PC-3 (cell line): ENCODE data around the gene PITPNM2. TPM values are rescaled to one million over a fixed set of nuclear protein-coding genes. Genes with fewer than 3 reads are reported as not detected.

Experiments
- ATAC-seq: fragments of 200-7000 bp; cut with Tn5 transposase; 2 replicates; pipeline ENCODE4 v1.9.1; 2020; ENCODE audit warnings: mild to moderate bottlenecking, moderate library complexity
- BruUV-seq: library from RNA; stranded (reverse); fragments of 400-500 nt; replicated peaks from 2 replicates; lab custom pipeline; 2021; lab: Mats Ljungman, UMichigan
- CTCF ChIA-PET: fragments of 300-600 bp; sonication (Branson Sonifier 250); formaldehyde crosslinking; loops from one replicate; lab custom pipeline; 2022; ENCODE audit warnings: antibody characterized with exemption; lab: Charles Lee
- POLR2A ChIA-PET: fragments of 300-600 bp; sonication (Branson Sonifier 250); formaldehyde crosslinking; loops from one replicate; lab custom pipeline; 2022; ENCODE audit warnings: antibody characterized with exemption; ENCODE audit not compliant: unreplicated experiment; lab: Charles Lee
- DNase-seq: peaks from one replicate; pipeline ENCODE4 v3.0.0-alpha.2; 2015
- H2AFZ ChIP-seq: fragments of 300-600 bp; sonication (generic); 2 replicates; pipeline ENCODE4 v1.6.0; 2016; ENCODE audit warnings: antibody characterized with exemption, low read length
- H3F3A ChIP-seq: fragments of 300-600 bp; sonication (generic); one replicate; pipeline ENCODE4 v1.6.0; 2017; ENCODE audit warnings: antibody characterized with exemption, low read length, control low read depth, mild to moderate bottlenecking; ENCODE audit not compliant: unreplicated experiment
- H3K27ac ChIP-seq: fragments of 300-600 bp; sonication (generic); 2 replicates; pipeline ENCODE4 v1.5.1; 2016; ENCODE audit warnings: mild to moderate bottlenecking, low read length
- H3K27me3 ChIP-seq: fragments of 300-600 bp; sonication (generic); 2 replicates; pipeline ENCODE4 v1.6.1; 2016; ENCODE audit warnings: low read length, mixed read lengths
- H3K36me3 ChIP-seq: fragments of 300-600 bp; sonication (generic); 2 replicates; pipeline ENCODE4 v1.6.1; 2016; ENCODE audit warnings: low read depth, mixed run types, low read length, mixed read lengths
- H3K4me1 ChIP-seq: fragments of 300-600 bp; sonication (generic); 2 replicates; pipeline ENCODE4 v1.5.1; 2016; ENCODE audit warnings: low read length; ENCODE audit not compliant: insufficient read depth
- H3K4me2 ChIP-seq: fragments of 300-600 bp; sonication (generic); 2 replicates; pipeline ENCODE4 v1.6.0; 2016; ENCODE audit warnings: low read length
- H3K4me3 ChIP-seq: fragments of 300-600 bp; sonication (generic); 2 replicates; pipeline ENCODE4 v1.5.1; 2016; ENCODE audit warnings: mild to moderate bottlenecking, low read length, mixed read lengths
- H3K79me2 ChIP-seq: fragments of 300-600 bp; sonication (generic); 2 replicates; pipeline ENCODE4 v1.6.1; 2017; ENCODE audit warnings: low read length, mixed read lengths
- H3K9ac ChIP-seq: fragments of 300-600 bp; sonication (generic); 2 replicates; pipeline ENCODE4 v1.6.0; 2016; ENCODE audit warnings: mild to moderate bottlenecking, low read length
- H3K9me2 ChIP-seq: fragments of 300-600 bp; sonication (generic); replicated peaks from 2 replicates; pipeline ENCODE4 v1.6.1; 2016; ENCODE audit warnings: mixed run types, low read length, mixed read lengths
- H3K9me3 ChIP-seq: fragments of 300-600 bp; sonication (generic); 2 replicates; pipeline ENCODE4 v1.6.1; 2016; ENCODE audit warnings: low read length, mixed read lengths
- H4K20me1 ChIP-seq: fragments of 300-600 bp; sonication (generic); 2 replicates; pipeline ENCODE4 v1.6.1; 2016; ENCODE audit warnings: low read length, mixed read lengths
- CTCF ChIP-seq: fragments of 300-600 bp; sonication (generic); conservative IDR thresholded peaks from 2 replicates; pipeline ENCODE4 v1.5.1; 2017; ENCODE audit warnings: antibody characterized with exemption, low read depth, mild to moderate bottlenecking, low read length
- EZH2 ChIP-seq: fragments of 300-600 bp; sonication (generic); IDR thresholded peaks from one replicate; pipeline ENCODE4 v1.6.1; 2017; ENCODE audit warnings: antibody characterized with exemption, mild to moderate bottlenecking, low read length; ENCODE audit not compliant: unreplicated experiment
- EZH2phosphoT487 ChIP-seq: fragments of 300-600 bp; sonication (generic); IDR thresholded peaks from 2 replicates; pipeline ENCODE4 v1.6.1; 2018; ENCODE audit warnings: mild to moderate bottlenecking, antibody characterized with exemption, low read length, borderline replicate concordance
- intact Hi-C: fragments of 100-400 bp; cut with micrococcal nuclease; formaldehyde crosslinking; loops from 2 replicates; pipeline ENCODE4 v1.9.0; 2023
- total RNA-seq: library from RNA; depleted of rRNA; stranded (reverse); fragments of >200 nt; gene quantifications from 2 replicates; pipeline ENCODE4 v1.2.3, GENCODE V29; 2014; rRNA removed

Gene PITPNM2
- total RNA-seq, 1 experiment from 2014 or later, result 5.6 TPM

GRCh38 chr12:123102366-123102765 is 48.5 kb downstream of the PITPNM2 start:
- peak overlapping the region; percentile 42 for H3K27ac ChIP-seq

GRCh38 chr12:123101526-123101925 is 49.4 kb downstream of the PITPNM2 start:
- peaks cover 22% of the 10 kb centered on the region for H3K4me1 ChIP-seq
- BruUV-seq, result no TSS peak
- no peaks in the 10 kb centered on the region for H3K9me3 ChIP-seq
- ATAC-seq (no peak), DNase-seq (no peak)
- no peak overlapping the region for H3K27ac ChIP-seq
- POLR2A ChIA-PET, result no interaction called here
- no peaks in the 10 kb centered on the region for H3F3A ChIP-seq
- no peak overlapping the region for H3K4me2 ChIP-seq
- no peaks in the 10 kb centered on the region for H4K20me1 ChIP-seq
- no peak overlapping the region for H3K9ac ChIP-seq
- H3K27me3 ChIP-seq, result no peaks in the 10 kb centered on the region
- TF ChIP-seq CTCF (no peak), EZH2 (no peak), EZH2phosphoT487 (no peak)
- CTCF ChIA-PET, result no interaction called here
- H3K79me2 ChIP-seq, result no peaks in the 10 kb centered on the region
- intact Hi-C loops, result no loop called here
- no peak overlapping the region for H3K4me3 ChIP-seq
- H3K36me3 ChIP-seq, result no peaks in the 10 kb centered on the region
- H2AFZ ChIP-seq, result no peak overlapping the region
- H3K9me2 ChIP-seq, result no peaks in the 10 kb centered on the region

More at GRCh38 chr12:123102366-123102765, 48.5 kb downstream of the PITPNM2 start:
- H3K4me1 ChIP-seq, result peaks cover 30% of the 10 kb centered on the region
- CTCF ChIA-PET, result no interaction called here
- DNase-seq (no peak), ATAC-seq (no peak)
- no peak overlapping the region for H2AFZ ChIP-seq
- BruUV-seq, result no TSS peak
- H3K27me3 ChIP-seq, result no peaks in the 10 kb centered on the region
- no peaks in the 10 kb centered on the region for H3K9me2 ChIP-seq
- TF ChIP-seq EZH2phosphoT487 (no peak), CTCF (no peak), EZH2 (no peak)
- POLR2A ChIA-PET, result no interaction called here
- no peak overlapping the region for H3K9ac ChIP-seq
- no peaks in the 10 kb centered on the region for H3F3A ChIP-seq
- no peaks in the 10 kb centered on the region for H3K36me3 ChIP-seq
- H3K9me3 ChIP-seq, result no peaks in the 10 kb centered on the region
- no peaks in the 10 kb centered on the region for H4K20me1 ChIP-seq
- peak overlapping the region; percentile 56 for H3K4me2 ChIP-seq
- intact Hi-C loops, result no loop called here
- H3K79me2 ChIP-seq, result no peaks in the 10 kb centered on the region
- H3K4me3 ChIP-seq, result no peak overlapping the region

Other genes with a start within 250 kb of the PITPNM2 start
- 18.4 and 20.9 TPM in 2 replicates for gene ABCB9, start 184.6 kb downstream of the PITPNM2 start, total RNA-seq
- gene OGFOD2, start 175.8 kb downstream of the PITPNM2 start, total RNA-seq, result 33.3 and 35.6 TPM in 2 replicates
- gene ARL6IP4, start 170.4 kb downstream of the PITPNM2 start, total RNA-seq, result 363 and 486 TPM in 2 replicates
- 34.2 and 42.5 TPM in 2 replicates for gene MPHOSPH9, start 82.1 kb upstream of the PITPNM2 start, total RNA-seq
- 15.9 and 23.2 TPM in 2 replicates for gene MTRFR, start 82.3 kb upstream of the PITPNM2 start, total RNA-seq
- 162 and 175 TPM in 2 replicates for gene CDK2AP1, start 120.8 kb upstream of the PITPNM2 start, total RNA-seq
- 23.3 and 25.3 TPM in 2 replicates for gene SBNO1, start 213.8 kb upstream of the PITPNM2 start, total RNA-seq
- gene KMT5A, start 233.0 kb upstream of the PITPNM2 start, total RNA-seq, result 59.3 and 73.5 TPM in 2 replicates